Measurements from ENCODE around the gene SPAG5.

DNA sequence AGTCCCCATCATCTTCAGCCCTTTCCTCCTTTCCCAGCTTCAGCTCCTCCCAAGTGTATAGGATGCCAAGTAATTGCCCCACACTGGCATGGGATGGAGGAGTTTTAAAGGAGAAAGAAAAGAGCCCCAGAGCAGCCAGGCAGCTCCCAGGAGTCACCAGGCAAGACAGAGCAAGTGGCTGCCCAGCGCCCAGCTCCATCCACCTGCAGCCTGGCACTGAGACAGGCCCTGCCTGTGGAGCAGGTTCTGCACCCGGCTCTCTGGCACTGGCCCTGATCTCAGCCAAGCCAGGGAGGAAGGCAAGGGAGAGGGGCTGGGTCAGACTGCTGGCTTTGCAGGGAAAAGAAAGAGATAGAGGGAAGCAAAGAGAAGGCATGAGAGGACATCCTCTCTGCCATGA lies 71.0 kb downstream of the SPAG5 start:
- TF ChIP-seq, protein P1, sequence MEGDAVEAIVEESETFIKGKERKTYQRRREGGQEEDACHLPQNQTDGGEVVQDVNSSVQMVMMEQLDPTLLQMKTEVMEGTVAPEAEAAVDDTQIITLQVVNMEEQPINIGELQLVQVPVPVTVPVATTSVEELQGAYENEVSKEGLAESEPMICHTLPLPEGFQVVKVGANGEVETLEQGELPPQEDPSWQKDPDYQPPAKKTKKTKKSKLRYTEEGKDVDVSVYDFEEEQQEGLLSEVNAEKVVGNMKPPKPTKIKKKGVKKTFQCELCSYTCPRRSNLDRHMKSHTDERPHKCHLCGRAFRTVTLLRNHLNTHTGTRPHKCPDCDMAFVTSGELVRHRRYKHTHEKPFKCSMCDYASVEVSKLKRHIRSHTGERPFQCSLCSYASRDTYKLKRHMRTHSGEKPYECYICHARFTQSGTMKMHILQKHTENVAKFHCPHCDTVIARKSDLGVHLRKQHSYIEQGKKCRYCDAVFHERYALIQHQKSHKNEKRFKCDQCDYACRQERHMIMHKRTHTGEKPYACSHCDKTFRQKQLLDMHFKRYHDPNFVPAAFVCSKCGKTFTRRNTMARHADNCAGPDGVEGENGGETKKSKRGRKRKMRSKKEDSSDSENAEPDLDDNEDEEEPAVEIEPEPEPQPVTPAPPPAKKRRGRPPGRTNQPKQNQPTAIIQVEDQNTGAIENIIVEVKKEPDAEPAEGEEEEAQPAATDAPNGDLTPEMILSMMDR (conservative IDR thresholded peaks at IDR 0.05; ENCODE audit: low read depth, low read length) = no peak
- no peak for TF ChIP-seq EZH2phosphoT487 (IDR thresholded peaks at IDR 0.05; ENCODE audit: borderline replicate concordance, low read length)

Data from PC-3 (cell line).